Activated CD8-positive, alpha-beta memory T cell treated with anti-CD3 and anti-CD28 coated beads, Interleukin-2, amount 10 ng/mL, durations not matched to agents 7 days and 5 days (primary cell): ENCODE data around the gene GDF10. TPM values are rescaled to one million over a fixed set of nuclear protein-coding genes. Genes with fewer than 3 reads are reported as not detected.

ENCODE experiments used
- total RNA-seq, 2 experiments: library from RNA; stranded (reverse); gene quantifications; one replicate each; pipeline ENCODE4 v1.2.3, GENCODE V29; 2021

The GDF10 gene
- total RNA-seq, 2 experiments from 2014 or later: 0.45 TPM; not detected in 1

Other genes with a start within 250 kb of the GDF10 start
- not detected for gene GDF2, start 22.3 kb downstream of the GDF10 start, total RNA-seq
- not detected for gene RBP3, start 48.2 kb downstream of the GDF10 start, total RNA-seq
- gene ZNF488, start 84.1 kb downstream of the GDF10 start, total RNA-seq: under 1 TPM in 1 of 2 experiments, not detected in 1; 0.12 TPM
- 1 to 10 TPM in 1 of 2 experiments, under 1 TPM in 1; 0.23 to 1.3 TPM for gene ANXA8, start 183.9 kb downstream of the GDF10 start, total RNA-seq
- not detected for gene FAM25G, start 191.5 kb downstream of the GDF10 start, total RNA-seq
- gene AGAP9, start 223.4 kb downstream of the GDF10 start, total RNA-seq: 1 to 10 TPM; 1.8 to 3.8 TPM